K562 (cell line): ENCODE data around the gene CCDC174. TPM values are rescaled to one million over a fixed set of nuclear protein-coding genes. Genes with fewer than 3 reads are reported as not detected.

Experiments
- ARNT ChIP-seq, 2 experiments: fragments of 450-650 bp; IDR thresholded peaks; 2 replicates each; pipeline ENCODE4 v1.6.1; 2016; ENCODE audit warnings: mild to moderate bottlenecking in 1 of 2
- BACH1 ChIP-seq: fragments of 200-800 bp; sonication (Bioruptor generic); IDR thresholded peaks from 2 replicates; pipeline ENCODE4 v1.6.1; 2016; ENCODE audit warnings: missing genetic modification characterization, missing compliant biosample characterization
- BHLHE40 ChIP-seq: IDR thresholded peaks from 2 replicates; pipeline ENCODE4 v1.6.1; 2011; ENCODE audit warnings: low read length, improper control_type of control experiment
- CAMTA2 ChIP-seq: fragments of 250-450 bp; sonication (Bioruptor Pico); conservative IDR thresholded peaks from 2 replicates; pipeline ENCODE4 v1.5.1; 2022
- CEBPB ChIP-seq: fragments of 450-650 bp; IDR thresholded peaks from 2 replicates; pipeline ENCODE4 v1.6.1; 2016; ENCODE audit warnings: missing genetic modification characterization, missing compliant biosample characterization
- ELF2 ChIP-seq: fragments of 250-450 bp; sonication (Bioruptor Pico); IDR thresholded peaks from 2 replicates; pipeline ENCODE4 v1.5.0; 2021; ENCODE audit warnings: mild to moderate bottlenecking
- GABPB1 ChIP-seq: sonication (generic); formaldehyde crosslinking; IDR thresholded peaks from 2 replicates; pipeline ENCODE4 v1.8.0; 2022; ENCODE audit warnings: mild to moderate bottlenecking, missing genetic modification reagents
- KLF1 ChIP-seq: fragments of 450-650 bp; IDR thresholded peaks from 2 replicates; pipeline ENCODE4 v1.6.1; 2016; ENCODE audit warnings: missing genetic modification characterization, missing compliant biosample characterization
- NCOA2 ChIP-seq, 2 experiments: fragments of 450-650 bp; IDR thresholded peaks; 2 replicates each; pipeline ENCODE4 v1.6.1; 2018; ENCODE audit warnings: mild to moderate bottlenecking in 2 of 2, moderate library complexity in 1 of 2; ENCODE audit not compliant: partially characterized antibody in 2 of 2
- NUFIP1 ChIP-seq: fragments of 450-650 bp; IDR thresholded peaks from 2 replicates; pipeline ENCODE4 v1.6.1; 2018; ENCODE audit not compliant: partially characterized antibody
- PHTF2 ChIP-seq: fragments of 250-450 bp; sonication (Bioruptor Pico); IDR thresholded peaks from 2 replicates; pipeline ENCODE4 v1.5.0; 2021; ENCODE audit warnings: mild to moderate bottlenecking
- POLR3G ChIP-seq: IDR thresholded peaks from 2 replicates; pipeline ENCODE4 v1.6.1; 2011; ENCODE audit not compliant: insufficient read length, insufficient replicate concordance; ENCODE audit errors: extremely low read depth
- SFPQ ChIP-seq: fragments of 200-400 bp; formaldehyde crosslinking; IDR thresholded peaks from 2 replicates; pipeline ENCODE4 v1.6.1; 2017; ENCODE audit warnings: mild to moderate bottlenecking, low read depth, low read length, moderate library complexity
- SIN3B ChIP-seq: fragments of 450-650 bp; IDR thresholded peaks from 2 replicates; pipeline ENCODE4 v1.6.1; 2017; ENCODE audit warnings: low read depth, mild to moderate bottlenecking, moderate library complexity
- SRSF1 ChIP-seq: fragments of 200-400 bp; formaldehyde crosslinking; IDR thresholded peaks from 2 replicates; pipeline ENCODE4 v1.6.1; 2017; ENCODE audit warnings: mild to moderate bottlenecking, low read depth, low read length, moderate library complexity
- STAT6 ChIP-seq: sonication (generic); formaldehyde crosslinking; IDR thresholded peaks from 2 replicates; pipeline ENCODE4 v1.8.1; 2023; ENCODE audit warnings: mild to moderate bottlenecking, missing genetic modification reagents
- TARDBP ChIP-seq: fragments of 450-650 bp; IDR thresholded peaks from 2 replicates; pipeline ENCODE4 v1.6.1; 2016
- ZBTB34 ChIP-seq: fragments of 250-450 bp; sonication (Bioruptor Pico); IDR thresholded peaks from 2 replicates; pipeline ENCODE4 v1.8.0; 2021; ENCODE audit warnings: mild to moderate bottlenecking, moderate library complexity
- ZBTB5 ChIP-seq: fragments of 450-650 bp; IDR thresholded peaks from 2 replicates; pipeline ENCODE4 v1.6.1; 2017; ENCODE audit warnings: antibody characterized with exemption
- ZFP1 ChIP-seq: fragments of 450-650 bp; formaldehyde crosslinking; IDR thresholded peaks from 2 replicates; pipeline ENCODE4 v1.4.0; 2020; ENCODE audit warnings: mild to moderate bottlenecking, mixed read lengths
- polyA plus RNA-seq, 8 experiments: library from polyadenylated mRNA; depleted of rRNA in 4 of 8; stranded (reverse) in 5 of 8; unstranded in 3 of 8; fragments of >200 nt; fragmentation: Nextera tagmentation in 2 of 8; fragmentation: Illumina TruSeq in 1 of 8; extraction: Ambion mirVana in 2 of 8; extraction: Trizol in 1 of 8; gene quantifications; 2 replicates each; pipeline versions ENCODE4 v1.2.1 to v1.2.3, GENCODE V29; 2011 to 2014; ENCODE audit warnings: inconsistent platforms in 1 of 8, missing spikeins in 1 of 8
- total RNA-seq, 7 experiments: library from RNA; depleted of rRNA in 6 of 7; stranded (reverse); fragments of >200 nt in 6 of 7; fragmentation: Illumina TruSeq in 2 of 7; extraction: Trizol in 2 of 7; gene quantifications; 2 replicates each; pipeline versions ENCODE4 v1.2.1 to v1.2.3, GENCODE V29; 2011 to 2021; ENCODE audit warnings: low replicate concordance in 1 of 7

The CCDC174 gene
- total and polyA plus RNA-seq, 9 of the 15 experiments (the other 6 are each of a cell fraction or from before 2014, with no cell fraction given): 7.4 to 41.0 (median 28.5) TPM

GRCh38 chr3:14647976-14648955 is 3.3 kb upstream of the CCDC174 start (continued):
- TF ChIP-seq SFPQ: no peak
- no peak for TF ChIP-seq CAMTA2 (CRISPR knock-in tag)
- TF ChIP-seq STAT6 (CRISPR knock-in tag): no peak
- no peak for TF ChIP-seq SRSF1
- no peak for TF ChIP-seq ZBTB5
- no peak for TF ChIP-seq POLR3G
- TF ChIP-seq ZFP1: no peak
- no peak for TF ChIP-seq KLF1
- TF ChIP-seq NUFIP1: no peak
- TF ChIP-seq ZBTB34 (CRISPR knock-in tag): no peak
- TF ChIP-seq ELF2 (CRISPR knock-in tag): no peak
- TF ChIP-seq GABPB1: no peak
- no peak for TF ChIP-seq PHTF2 (CRISPR knock-in tag)
- TF ChIP-seq SIN3B: no peak
- peak; percentile 53; the same call in 1 of the 2 replicates for TF ChIP-seq BHLHE40
- no peak for TF ChIP-seq TARDBP
- TF ChIP-seq BACH1 (tag): 0 out of 2 replicates have a peak, but pooled peaks have one; percentile 21
- TF ChIP-seq NCOA2 (IDR thresholded peaks at IDR 0.05; ENCODE audit: partially characterized antibody in 2 of 2): no peak
- TF ChIP-seq ARNT (IDR thresholded peaks at IDR 0.05): no peak
- no peak for TF ChIP-seq CEBPB
